ENCODE results near the gene CHDH.

CHDH gene, protein sequence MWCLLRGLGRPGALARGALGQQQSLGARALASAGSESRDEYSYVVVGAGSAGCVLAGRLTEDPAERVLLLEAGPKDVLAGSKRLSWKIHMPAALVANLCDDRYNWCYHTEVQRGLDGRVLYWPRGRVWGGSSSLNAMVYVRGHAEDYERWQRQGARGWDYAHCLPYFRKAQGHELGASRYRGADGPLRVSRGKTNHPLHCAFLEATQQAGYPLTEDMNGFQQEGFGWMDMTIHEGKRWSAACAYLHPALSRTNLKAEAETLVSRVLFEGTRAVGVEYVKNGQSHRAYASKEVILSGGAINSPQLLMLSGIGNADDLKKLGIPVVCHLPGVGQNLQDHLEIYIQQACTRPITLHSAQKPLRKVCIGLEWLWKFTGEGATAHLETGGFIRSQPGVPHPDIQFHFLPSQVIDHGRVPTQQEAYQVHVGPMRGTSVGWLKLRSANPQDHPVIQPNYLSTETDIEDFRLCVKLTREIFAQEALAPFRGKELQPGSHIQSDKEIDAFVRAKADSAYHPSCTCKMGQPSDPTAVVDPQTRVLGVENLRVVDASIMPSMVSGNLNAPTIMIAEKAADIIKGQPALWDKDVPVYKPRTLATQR

DNA sequence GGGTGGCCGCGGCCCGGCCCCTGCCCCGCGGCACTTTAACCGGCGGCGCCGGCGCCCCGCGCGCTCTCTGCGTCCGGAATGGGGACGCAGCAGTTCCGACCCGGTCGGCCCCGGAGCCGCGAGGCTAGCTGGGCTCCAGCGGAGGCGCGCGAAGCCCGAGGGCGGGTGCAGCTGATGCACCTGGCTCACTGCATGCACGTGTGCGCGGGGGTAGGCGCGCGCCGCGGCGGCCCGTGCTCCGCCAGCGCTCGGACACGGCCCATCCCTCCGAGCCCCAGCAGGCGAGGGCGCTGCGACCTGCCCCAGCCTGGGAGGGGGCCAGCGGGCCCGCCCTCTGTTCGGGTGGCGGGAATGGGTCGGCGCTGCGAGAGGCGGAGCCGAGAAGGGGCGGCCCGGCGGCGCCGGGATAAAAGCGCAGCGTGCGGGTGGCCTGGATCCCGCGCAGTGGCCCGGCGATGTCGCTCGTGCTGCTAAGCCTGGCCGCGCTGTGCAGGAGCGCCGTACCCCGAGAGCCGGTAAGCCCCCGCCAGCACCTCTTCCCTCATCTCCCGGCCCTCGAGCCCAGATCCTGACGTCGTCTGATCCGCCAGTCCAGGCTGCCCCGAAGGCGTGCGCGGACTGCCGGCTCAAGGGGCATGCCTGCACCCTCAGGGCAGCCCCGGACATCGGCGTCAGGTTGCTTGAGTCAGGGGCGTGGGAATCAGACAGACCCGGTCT lies at the start of gene CHDH, which contains the start of gene IL17RB:
CHDH (minus strand) TSS at position 286 of the 717 bp plus-strand sequence. CDS start 22,411 bp downstream, outside the sequence.
IL17RB (plus strand) TSS at position 435 of the 717 bp plus-strand sequence; CDS start at position 456, 21 bp downstream.
- Histone ChIP-seq H3F3A (ENCODE audit: insufficient read depth) (peaks cover 32% of the 10 kb centered on the region), H3K27ac (ENCODE audit: low read depth, low read length) (peak within 1 kb of the TSS; percentile 98), H3K36me3 (ENCODE audit: low read length) (0 out of 2 replicates have a peak, but pooled peaks cover 3% of the 10 kb centered on the region), H3K79me2 (ENCODE audit: insufficient read depth, low read length) (peaks cover 48% of the 10 kb centered on the region), H3K9ac (ENCODE audit: low read length) (peak within 1 kb of the TSS; percentile 93), H4K20me1 (ENCODE audit: low read depth, low read length) (no peaks in the 10 kb centered on the region), H3K9me3 (ENCODE audit: insufficient read depth, low read length) (no peaks in the 10 kb centered on the region), H2AFZ (ENCODE audit: low read depth, low read length, severe bottlenecking) (peak within 1 kb of the TSS; percentile 54), H3K27me3 (ENCODE audit: low read length) (no peaks in the 10 kb centered on the region), H3K4me3 (ENCODE audit: insufficient read depth, low read length, poor library complexity, severe bottlenecking) (peak within 1 kb of the TSS; percentile 69), H3K4me2 (ENCODE audit: low read depth, low read length, poor library complexity, severe bottlenecking) (peak within 1 kb of the TSS; percentile 80), H3K9me2 (replicated peaks; ENCODE audit: insufficient read depth, low read length) (no peaks in the 10 kb centered on the region)
- TF ChIP-seq EZH2phosphoT487 (conservative IDR thresholded peaks at IDR 0.05; ENCODE audit: low read length): no peak
- TF ChIP-seq, protein P1, sequence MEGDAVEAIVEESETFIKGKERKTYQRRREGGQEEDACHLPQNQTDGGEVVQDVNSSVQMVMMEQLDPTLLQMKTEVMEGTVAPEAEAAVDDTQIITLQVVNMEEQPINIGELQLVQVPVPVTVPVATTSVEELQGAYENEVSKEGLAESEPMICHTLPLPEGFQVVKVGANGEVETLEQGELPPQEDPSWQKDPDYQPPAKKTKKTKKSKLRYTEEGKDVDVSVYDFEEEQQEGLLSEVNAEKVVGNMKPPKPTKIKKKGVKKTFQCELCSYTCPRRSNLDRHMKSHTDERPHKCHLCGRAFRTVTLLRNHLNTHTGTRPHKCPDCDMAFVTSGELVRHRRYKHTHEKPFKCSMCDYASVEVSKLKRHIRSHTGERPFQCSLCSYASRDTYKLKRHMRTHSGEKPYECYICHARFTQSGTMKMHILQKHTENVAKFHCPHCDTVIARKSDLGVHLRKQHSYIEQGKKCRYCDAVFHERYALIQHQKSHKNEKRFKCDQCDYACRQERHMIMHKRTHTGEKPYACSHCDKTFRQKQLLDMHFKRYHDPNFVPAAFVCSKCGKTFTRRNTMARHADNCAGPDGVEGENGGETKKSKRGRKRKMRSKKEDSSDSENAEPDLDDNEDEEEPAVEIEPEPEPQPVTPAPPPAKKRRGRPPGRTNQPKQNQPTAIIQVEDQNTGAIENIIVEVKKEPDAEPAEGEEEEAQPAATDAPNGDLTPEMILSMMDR (IDR thresholded peaks at IDR 0.05; ENCODE audit: insufficient read depth, low read length, poor library complexity, severe bottlenecking): no peak

DNA sequence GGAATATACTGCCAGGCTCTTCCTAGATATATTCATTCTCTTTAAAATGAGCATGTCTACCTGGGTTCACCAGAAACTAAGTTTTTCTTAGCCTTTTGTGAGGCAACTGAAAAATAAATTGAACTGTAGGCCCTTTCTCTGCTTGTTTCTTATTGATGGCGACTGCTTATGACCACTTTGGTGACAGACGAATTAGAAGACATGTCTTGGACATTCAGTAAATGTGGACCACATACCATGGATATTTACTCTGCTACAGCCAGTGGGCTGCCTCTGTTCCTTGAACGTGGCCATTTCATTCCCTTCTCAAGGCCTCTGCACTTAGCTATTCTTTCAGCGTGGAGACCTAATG lies 46.0 kb upstream of the CHDH start:
- Histone ChIP-seq H3K9me2 (replicated peaks; ENCODE audit: insufficient read depth, low read length) (no peaks in the 10 kb centered on the region), H3K4me2 (ENCODE audit: low read depth, low read length, poor library complexity, severe bottlenecking) (peak overlapping the region; percentile 63), H3K9ac (ENCODE audit: low read length) (peak overlapping the region; percentile 79), H3K27me3 (ENCODE audit: low read length) (no peaks in the 10 kb centered on the region), H3K36me3 (ENCODE audit: low read length) (0 out of 2 replicates have a peak, but pooled peaks cover 4% of the 10 kb centered on the region), H2AFZ (ENCODE audit: low read depth, low read length, severe bottlenecking) (peak overlapping the region; percentile 58), H3K27ac (ENCODE audit: low read depth, low read length) (peak overlapping the region; percentile 47), H3K79me2 (ENCODE audit: insufficient read depth, low read length) (peaks cover 41% of the 10 kb centered on the region), H3F3A (ENCODE audit: insufficient read depth) (0 out of 2 replicates have a peak, but pooled peaks cover 3% of the 10 kb centered on the region), H3K4me3 (ENCODE audit: insufficient read depth, low read length, poor library complexity, severe bottlenecking) (peak overlapping the region; percentile 54), H3K9me3 (ENCODE audit: insufficient read depth, low read length) (no peaks in the 10 kb centered on the region), H4K20me1 (ENCODE audit: low read depth, low read length) (no peaks in the 10 kb centered on the region; the same call in 1 of the 2 replicates)
- TF ChIP-seq EZH2phosphoT487 (conservative IDR thresholded peaks at IDR 0.05; ENCODE audit: low read length): no peak
- TF ChIP-seq, protein P1 (IDR thresholded peaks at IDR 0.05; ENCODE audit: insufficient read depth, low read length, poor library complexity, severe bottlenecking): no peak

DNA sequence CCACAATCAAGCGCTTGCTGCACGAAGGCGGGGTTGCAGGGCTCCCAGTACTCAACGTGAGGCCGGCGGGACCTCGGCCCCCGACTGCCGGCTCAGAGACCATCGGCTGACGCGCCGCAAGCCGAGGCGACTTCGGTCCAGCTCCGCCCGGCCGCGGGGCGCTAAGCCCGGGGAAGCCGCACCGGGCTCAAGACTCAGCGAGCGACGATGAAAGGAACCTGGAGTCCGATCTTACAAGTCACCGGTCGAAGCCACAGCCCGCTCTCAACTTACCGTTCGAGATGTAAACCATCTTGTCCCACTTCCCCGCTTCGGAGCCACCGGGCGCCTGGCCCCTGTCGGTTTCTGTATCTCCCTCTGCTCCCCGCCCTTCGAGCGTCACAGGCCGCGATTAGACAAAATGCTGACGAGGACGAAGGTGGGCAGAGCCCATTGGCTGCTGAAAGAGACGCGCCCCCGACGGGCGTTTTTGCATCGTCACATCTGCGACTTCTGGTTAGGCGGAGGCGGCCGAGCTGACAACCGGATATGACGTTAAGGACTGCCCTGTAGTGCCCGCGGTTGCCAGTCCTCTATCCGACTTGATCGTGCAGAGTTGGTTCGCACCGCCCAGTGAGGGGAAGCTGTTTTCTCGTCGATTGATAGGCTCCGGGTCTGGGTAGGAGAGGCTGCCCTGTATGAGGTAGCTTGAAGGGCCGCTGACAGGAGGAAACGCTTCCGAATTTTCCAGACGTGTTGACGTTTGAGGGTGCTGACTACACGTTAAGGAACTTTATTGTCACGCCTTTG lies 45.5 kb upstream of the CHDH start, which contains the start of gene SELENOK:
SELENOK (minus strand) TSS at position 363 of the 789 bp plus-strand sequence.
- peak within 1 kb of the TSS; percentile 85 for H3K4me2 ChIP-seq (ENCODE audit: low read depth, low read length, poor library complexity, severe bottlenecking)
- 0 out of 2 replicates have a peak, but pooled peaks cover 3% of the 10 kb centered on the region for H3F3A ChIP-seq (ENCODE audit: insufficient read depth)
- H4K20me1 ChIP-seq (ENCODE audit: low read depth, low read length): no peaks in the 10 kb centered on the region; the same call in 1 of the 2 replicates
- H3K27ac ChIP-seq (ENCODE audit: low read depth, low read length): peak within 1 kb of the TSS; percentile 47
- H3K79me2 ChIP-seq (ENCODE audit: insufficient read depth, low read length): peaks cover 45% of the 10 kb centered on the region
- no peak for TF ChIP-seq EZH2phosphoT487 (conservative IDR thresholded peaks at IDR 0.05; ENCODE audit: low read length)
- TF ChIP-seq, protein P1 (IDR thresholded peaks at IDR 0.05; ENCODE audit: insufficient read depth, low read length, poor library complexity, severe bottlenecking): no peak
- H3K36me3 ChIP-seq (ENCODE audit: low read length): 0 out of 2 replicates have a peak, but pooled peaks cover 4% of the 10 kb centered on the region
- H3K4me3 ChIP-seq (ENCODE audit: insufficient read depth, low read length, poor library complexity, severe bottlenecking): peak within 1 kb of the TSS; percentile 85
- no peaks in the 10 kb centered on the region for H3K9me2 ChIP-seq (replicated peaks; ENCODE audit: insufficient read depth, low read length)
- H2AFZ ChIP-seq (ENCODE audit: low read depth, low read length, severe bottlenecking): peak within 1 kb of the TSS; percentile 58
- peak within 1 kb of the TSS; percentile 79 for H3K9ac ChIP-seq (ENCODE audit: low read length)
- H3K9me3 ChIP-seq (ENCODE audit: insufficient read depth, low read length): no peaks in the 10 kb centered on the region
- no peaks in the 10 kb centered on the region for H3K27me3 ChIP-seq (ENCODE audit: low read length)
